ENCODE measurements around the gene SMIM8.
A peak's percentile ranks its signal among the peaks of the same experiment; 100 is the strongest.

Gene SMIM8, protein sequence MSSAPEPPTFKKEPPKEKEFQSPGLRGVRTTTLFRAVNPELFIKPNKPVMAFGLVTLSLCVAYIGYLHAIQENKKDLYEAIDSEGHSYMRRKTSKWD

DNA sequence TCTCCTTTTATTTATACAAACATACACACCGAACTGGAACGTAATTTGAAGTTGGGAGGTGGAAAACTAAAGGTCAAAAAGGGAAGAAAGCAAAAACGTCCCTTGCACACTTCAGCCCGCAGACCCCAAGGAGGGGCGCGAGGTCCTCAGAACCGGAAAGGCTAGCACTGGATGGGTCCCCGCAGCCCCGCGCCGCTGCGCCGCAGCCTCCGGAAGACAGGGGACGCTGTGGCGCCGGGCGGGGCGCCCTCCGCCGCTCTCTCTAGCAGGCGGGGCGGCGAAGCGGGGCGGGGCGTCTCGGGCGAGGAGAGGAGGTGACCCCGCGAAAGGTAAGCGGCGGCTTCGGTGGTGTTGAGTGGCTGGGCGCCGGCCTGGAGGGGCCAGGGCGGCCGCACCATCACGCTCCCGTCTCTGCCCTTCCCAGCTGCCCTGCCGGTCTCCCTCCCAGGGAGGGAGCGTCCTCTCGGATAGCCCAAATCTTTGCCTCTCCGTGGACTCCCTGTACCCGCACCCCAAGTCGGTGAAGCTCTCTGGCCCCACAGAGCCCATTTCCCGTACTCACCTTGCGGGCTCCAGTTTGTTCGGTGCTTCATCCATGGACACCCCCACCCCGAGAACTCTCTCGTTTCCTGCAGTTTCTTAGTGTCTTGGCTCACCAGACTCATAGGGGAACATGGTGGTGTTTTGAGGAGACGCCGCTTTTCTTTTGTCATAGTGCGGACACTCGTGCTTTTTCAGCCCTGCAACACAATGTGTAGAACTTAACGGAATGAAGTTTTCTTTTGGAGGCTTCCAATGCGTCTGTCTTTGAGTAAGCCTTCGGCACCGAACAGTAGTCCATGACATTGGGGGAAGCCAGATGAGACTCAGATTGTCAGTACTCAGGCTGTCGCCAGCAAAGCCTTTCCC is at the start of gene SMIM8:
Gene SMIM8 (plus strand): TSS at position 285 of the 909 bp plus-strand sequence. CDS start 14,444 bp downstream, outside the sequence.
- TF ChIP-seq, protein P1, sequence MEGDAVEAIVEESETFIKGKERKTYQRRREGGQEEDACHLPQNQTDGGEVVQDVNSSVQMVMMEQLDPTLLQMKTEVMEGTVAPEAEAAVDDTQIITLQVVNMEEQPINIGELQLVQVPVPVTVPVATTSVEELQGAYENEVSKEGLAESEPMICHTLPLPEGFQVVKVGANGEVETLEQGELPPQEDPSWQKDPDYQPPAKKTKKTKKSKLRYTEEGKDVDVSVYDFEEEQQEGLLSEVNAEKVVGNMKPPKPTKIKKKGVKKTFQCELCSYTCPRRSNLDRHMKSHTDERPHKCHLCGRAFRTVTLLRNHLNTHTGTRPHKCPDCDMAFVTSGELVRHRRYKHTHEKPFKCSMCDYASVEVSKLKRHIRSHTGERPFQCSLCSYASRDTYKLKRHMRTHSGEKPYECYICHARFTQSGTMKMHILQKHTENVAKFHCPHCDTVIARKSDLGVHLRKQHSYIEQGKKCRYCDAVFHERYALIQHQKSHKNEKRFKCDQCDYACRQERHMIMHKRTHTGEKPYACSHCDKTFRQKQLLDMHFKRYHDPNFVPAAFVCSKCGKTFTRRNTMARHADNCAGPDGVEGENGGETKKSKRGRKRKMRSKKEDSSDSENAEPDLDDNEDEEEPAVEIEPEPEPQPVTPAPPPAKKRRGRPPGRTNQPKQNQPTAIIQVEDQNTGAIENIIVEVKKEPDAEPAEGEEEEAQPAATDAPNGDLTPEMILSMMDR (IDR thresholded peaks at IDR 0.05; ENCODE audit: control insufficient read depth, extremely low read depth, insufficient read depth) = peak; percentile 70
- DNase-seq (ENCODE audit: low read depth) = no peak
- H3K4me3 ChIP-seq (ENCODE audit: low read depth, low read length) = peak within 1 kb of the TSS; percentile 88

DNA sequence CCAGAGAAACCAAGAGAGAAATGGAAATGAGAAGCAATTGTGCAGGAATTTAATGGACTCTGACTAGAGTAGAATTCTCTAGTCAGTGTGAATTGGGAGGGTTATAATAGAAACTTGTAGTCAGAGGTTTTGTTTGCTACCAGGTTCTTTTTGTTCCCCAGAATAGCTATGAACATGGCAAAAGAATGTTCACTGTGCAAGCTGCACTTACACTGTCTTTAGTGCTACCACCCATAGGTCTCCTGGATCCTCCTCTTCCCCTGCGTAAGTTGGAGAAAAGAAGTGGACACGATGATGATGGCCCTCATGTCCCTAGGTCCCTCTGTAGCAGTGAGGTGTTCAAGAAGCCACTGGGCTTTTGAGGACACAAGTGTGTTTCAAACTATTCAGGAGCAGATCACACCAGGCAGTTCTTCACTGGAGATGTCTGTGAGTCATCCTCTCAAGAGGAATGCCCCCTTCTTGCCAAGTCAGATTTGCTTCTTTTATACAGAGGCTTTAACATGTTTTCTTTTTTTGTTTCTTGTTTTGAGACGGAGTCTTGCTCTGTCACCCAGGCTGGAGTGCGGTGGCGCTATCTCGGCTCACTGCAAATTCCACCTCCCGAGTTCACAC is 47.6 kb upstream of the SMIM8 start:
- TF ChIP-seq, protein P1 (IDR thresholded peaks at IDR 0.05; ENCODE audit: control insufficient read depth, extremely low read depth, insufficient read depth) = no peak
- DNase-seq (ENCODE audit: low read depth) = no peak
- no peak overlapping the region for H3K4me3 ChIP-seq (ENCODE audit: low read depth, low read length)

DNA sequence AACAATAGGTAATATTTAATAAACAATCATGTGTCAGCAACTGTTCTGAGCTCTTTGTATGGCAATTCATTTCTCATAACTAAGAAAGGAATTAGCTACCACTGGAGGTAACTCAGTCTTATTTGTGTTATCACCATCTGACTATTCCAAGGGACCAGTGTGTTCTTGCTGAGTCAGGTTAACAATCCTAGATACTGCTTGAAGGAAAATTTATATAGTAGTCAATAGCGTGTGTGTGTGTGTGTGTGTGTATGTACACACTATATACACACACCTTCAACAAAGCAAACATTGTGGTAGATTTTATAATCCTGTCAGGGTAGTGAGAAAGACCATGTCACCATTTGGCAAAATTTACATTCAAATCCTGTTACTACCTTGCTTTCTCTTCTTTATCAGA is 45.8 kb upstream of the SMIM8 start:
- TF ChIP-seq, protein P1 (IDR thresholded peaks at IDR 0.05; ENCODE audit: control insufficient read depth, extremely low read depth, insufficient read depth) = no peak
- H3K4me3 ChIP-seq (ENCODE audit: low read depth, low read length) = no peak overlapping the region
- DNase-seq (ENCODE audit: low read depth) = no peak

DNA sequence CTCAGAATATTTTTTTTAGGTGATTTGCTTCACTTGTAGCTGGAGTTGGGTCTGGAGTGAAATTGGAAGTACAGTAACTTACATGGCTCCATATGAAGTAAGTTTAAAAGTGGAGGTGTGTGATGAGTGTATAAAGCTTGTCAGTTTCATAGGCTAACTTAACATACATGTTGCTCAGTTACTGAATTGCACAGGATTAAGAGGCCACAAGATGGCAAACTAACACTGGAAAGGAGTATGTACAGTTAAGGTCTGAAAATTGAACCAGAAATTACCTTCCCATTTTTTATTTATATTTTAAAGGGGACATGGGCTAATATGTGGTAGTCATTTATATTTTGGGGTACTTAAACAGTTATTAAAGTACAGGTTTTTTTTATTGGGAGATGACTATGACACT is 45.3 kb upstream of the SMIM8 start:
- DNase-seq (ENCODE audit: low read depth) = no peak
- H3K4me3 ChIP-seq (ENCODE audit: low read depth, low read length) = no peak overlapping the region
- TF ChIP-seq, protein P1 (IDR thresholded peaks at IDR 0.05; ENCODE audit: control insufficient read depth, extremely low read depth, insufficient read depth) = peak; percentile 31; the same call in 1 of the 2 replicates

DNA sequence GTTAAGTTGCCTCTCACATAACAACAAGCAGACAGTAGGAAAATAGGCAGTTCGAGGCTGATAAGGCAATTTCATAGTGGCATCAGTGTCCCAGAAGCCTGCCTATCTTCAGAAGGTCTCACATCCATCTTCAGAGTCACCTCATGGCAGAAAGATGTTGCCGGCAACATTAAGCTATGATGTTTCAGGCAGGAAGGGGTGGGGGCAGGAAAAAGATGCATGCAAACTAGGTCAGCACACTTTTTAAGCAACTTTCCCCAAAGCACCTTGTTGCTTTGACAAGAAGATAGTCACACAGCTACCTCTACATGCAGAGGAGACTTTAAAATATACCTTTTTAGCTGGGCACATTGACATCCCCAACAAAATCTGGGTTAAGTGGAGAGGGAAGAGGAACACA is 43.2 kb upstream of the SMIM8 start:
- TF ChIP-seq, protein P1 (IDR thresholded peaks at IDR 0.05; ENCODE audit: control insufficient read depth, extremely low read depth, insufficient read depth) = no peak
- H3K4me3 ChIP-seq (ENCODE audit: low read depth, low read length) = no peak overlapping the region
- no peak for DNase-seq (ENCODE audit: low read depth)

DNA sequence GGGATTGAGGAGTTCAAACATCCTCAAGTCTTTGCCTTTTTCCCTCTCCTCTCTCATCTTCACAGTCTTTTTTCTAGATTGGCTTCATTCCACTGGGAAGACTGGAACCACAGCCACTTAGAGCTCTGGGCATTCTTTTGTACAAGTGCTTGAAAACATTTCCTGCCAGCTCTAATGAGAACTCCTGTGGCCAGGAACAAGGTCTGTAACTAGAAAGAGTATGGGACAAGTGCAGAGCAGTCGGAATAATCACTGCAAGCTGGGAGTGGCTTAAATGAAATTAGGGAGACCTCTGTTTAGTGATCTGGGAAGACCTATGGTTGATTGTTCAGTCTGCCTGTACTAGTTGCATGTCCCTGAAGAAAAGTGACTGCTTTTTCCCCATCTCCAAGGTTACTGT is 41.0 kb upstream of the SMIM8 start:
- no peak for DNase-seq (ENCODE audit: low read depth)
- no peak overlapping the region for H3K4me3 ChIP-seq (ENCODE audit: low read depth, low read length)
- TF ChIP-seq, protein P1 (IDR thresholded peaks at IDR 0.05; ENCODE audit: control insufficient read depth, extremely low read depth, insufficient read depth) = no peak

Measured in LNCaP clone FGC (cell line).